ENCODE measurements around the gene PDZRN4.
"Not testable (repeated sequence)": the region's sequence is repeated elsewhere in the genome, so short reads cannot be mapped to it uniquely, and the experiment has no call there.

Gene PDZRN4

DNA sequence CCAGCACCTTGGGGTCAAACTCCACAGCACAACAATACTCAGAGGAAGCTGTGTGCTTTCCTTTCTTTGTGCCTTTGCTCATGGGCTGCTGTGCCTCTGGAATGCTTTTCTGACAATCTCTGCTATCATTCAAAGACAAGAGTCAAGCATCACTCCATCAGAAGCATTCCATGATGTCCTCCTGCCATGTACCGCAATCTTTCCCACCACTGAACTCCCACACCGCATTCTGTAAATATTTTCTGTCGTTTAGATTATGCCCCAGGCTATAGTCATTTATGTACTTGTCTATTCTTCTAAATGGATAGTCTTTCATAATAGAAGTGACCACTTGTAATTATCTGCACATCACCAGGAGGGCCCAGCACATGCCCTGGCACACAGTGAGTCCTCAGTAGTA is 327.8 kb downstream of the PDZRN4 start:
- no peak for DNase-seq

DNA sequence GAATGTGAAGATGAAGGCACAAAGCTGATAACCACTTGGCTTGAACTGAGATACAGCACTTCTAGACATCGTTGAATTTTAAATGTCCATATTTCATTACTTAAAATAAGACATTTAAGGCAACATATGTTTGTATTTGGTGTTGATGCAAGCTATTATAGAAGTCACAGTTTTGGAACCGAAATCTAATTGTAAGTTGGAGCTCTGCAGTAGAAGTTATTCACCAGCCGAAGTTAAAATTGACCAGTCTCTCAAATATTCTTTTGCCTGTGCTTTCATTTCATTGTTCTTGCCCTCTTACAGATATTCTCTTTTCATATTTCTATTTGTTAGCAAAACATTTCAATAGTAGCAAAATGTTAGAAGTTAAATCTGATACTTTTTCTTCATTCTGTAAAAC is 332.7 kb downstream of the PDZRN4 start:
- DNase-seq: no peak

DNA sequence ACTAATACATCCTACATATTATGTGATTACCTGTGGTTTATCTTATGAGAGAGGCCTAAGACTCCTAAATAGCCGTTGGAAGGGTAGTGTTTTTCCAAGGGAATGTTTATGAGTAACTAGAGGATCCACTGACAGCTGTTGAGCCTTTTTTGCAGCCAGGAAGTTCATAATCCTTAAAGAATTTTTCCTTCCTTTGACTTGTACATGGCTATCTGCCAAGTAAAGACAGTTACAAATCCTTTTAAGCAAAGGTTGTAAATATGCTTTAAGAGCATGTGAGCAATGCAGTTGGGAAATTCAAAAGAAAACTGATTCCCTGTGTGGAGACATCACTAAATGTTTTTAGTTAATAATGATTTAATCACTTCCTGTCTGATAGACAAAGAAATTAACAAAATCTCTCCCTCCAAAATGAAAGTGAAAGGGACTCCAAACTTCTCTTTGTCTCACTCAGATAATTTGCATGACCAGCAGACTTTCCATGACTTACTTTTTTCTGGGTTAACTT is 333.8 kb downstream of the PDZRN4 start:
- no peak for DNase-seq

DNA sequence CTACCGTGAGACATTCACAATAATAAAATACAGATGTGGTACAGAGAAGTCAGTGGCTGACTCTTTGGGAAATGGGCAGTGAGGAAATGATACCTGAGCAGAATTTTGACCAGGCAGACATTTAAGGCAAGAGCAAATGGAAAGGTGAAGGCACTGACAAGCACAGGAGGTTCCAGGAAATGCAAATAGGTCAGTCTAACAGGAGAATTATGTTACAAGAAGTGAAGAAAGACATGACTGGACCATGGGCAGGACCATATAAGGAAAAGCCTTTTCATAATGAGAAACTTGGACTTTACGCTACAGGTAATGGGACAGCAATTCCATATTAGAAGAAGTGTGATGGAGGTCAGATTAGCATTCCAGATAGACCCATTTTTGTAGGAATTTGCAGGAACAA is 338.9 kb downstream of the PDZRN4 start:
- DNase-seq: no peak

DNA sequence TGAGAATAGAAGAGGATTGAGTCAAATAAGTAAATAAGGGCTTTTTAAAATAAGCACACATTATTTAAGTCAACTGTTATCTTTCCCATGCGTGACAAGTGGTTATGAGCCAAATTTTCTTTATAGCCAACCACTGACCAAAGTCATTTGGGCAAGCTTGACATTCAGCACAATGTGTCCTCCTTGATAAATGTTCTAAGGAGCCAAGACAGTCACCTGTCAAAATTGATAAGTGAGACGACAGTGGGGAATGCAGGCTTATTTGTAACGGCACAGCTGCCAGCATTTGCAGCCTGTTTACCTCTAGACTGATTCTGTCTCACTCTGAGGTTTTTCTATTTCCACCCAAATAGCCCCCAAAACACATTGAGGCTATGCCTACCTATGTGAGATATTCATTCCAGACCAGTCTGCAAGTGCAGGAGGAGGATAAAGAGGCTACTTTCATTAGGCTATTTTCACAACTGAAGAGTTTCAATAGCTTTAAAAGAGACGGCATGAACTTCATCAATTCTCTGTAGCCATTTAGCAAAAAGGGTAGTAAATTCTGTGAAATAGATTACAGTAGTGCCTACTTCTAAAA is 339.5 kb downstream of the PDZRN4 start:
- DNase-seq: no peak

DNA sequence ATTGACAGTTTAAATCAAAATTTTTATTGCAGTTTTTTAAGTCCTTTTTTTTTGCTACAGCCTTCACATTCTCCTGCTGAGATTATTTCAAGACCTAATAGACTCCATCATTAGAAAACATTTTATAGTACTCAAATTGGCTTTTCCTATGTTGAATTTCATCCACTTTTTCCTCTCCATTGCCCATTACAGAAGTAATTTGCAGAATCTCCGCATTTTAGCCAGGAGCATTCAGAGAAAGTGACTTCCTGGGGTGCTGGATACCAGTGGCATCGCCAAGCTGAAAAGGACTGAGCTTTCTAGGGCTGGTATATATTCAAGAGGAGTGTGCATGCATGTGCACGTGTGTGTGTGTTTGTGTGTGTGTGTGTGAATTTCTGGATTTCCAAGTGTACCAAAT is 340.8 kb downstream of the PDZRN4 start:
- DNase-seq: no peak

DNA sequence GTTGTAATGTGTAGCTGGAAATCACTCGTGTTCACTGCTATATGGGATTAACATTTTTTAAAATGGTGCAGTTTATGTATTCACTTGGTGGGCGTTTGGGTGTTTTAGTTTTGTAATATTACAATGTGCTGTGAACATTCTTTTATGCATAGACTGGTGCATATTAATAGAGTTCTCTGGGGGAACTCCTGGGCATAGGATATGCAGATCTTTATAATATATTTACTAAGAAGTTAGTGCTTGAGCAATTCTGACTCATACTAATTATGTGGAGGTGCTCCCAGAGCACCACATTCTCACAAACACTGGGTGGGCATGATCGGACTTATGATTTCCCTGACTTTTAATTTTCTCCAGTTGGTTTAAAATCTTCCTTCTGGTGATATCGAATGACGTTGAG is 342.3 kb downstream of the PDZRN4 start:
- no peak for DNase-seq

DNA sequence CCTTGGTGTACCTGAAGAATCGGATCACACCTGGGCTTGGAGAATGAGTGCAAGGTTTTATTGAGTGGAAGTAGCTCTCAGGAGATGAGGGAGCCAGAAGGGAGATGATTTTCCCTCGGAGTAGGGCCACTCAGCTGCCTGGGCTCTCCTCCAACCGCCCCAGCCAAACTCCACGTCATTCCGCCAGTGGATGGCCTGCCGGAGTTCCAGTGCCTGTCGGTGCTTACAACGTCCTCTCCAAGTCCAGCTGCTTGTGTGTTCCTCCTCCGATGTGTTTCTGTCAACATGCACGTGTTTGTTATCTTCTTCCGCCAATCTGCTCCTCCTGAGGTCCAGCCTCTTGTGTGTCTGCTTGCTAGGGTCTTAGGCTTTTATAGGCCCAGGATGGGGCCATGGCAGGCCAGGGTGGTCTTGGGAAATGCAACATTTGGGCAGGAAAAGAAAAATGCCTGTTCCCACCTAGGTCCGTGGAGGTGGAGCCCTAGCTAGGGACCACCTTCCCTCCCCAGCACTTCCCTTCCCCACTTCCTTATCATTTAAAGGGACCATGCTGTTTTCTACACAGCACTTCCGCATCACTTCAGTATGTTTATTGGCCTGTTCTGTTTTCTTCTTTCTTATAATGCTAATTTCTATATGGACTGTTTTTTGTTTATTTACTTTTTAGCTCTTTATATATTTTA is 343.2 kb downstream of the PDZRN4 start:
- no peak for DNase-seq

DNA sequence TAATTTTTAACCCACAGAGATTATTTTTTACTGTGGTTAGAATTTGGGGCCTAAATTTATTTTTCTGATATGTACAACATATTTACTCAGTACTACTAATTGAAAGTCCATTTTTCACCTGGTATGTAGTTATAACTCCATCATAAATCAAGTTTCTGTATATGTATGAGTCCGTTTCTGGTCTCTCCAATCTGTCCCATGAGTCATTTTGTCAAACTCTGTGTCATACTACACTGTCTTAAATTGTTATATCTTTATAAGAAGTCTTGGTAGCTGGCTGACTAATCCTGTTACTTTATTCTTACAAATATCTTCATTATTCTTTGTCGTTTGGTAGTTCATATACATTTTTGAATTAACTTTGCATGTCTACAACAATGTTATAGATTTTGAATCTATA is 344.0 kb downstream of the PDZRN4 start:
- no peak for DNase-seq

DNA sequence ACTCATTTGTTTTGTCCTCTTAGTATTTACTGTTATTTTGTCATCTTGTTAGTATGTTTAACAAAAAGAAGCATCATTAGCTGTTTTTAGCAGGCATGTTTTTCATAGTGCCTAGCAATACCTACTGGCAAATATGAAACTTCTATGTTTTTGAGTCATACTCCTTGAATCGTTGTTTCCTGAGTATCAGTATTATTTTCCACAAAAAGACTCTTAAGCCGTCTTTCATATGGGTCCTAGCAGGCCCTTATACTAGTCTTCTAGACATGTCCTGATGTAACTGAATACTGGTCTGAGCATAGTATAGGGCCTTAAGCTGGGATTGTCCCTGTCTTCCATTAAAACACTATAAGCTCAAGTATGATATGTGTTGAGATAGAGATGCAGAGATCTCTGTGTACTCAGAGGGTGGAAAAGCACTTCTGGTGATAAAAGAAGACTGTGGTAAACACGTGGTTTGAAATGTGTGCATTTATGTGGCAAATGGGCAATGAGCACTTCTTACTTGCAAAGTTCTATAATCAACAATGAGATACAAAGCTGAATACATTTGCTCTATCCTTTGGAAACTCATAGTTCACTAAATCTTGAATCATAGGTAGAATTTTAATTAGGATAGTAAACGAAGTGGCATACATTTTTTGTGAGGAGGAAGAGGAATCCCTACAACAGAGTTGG is 348.8 kb downstream of the PDZRN4 start:
- DNase-seq: no peak

DNA sequence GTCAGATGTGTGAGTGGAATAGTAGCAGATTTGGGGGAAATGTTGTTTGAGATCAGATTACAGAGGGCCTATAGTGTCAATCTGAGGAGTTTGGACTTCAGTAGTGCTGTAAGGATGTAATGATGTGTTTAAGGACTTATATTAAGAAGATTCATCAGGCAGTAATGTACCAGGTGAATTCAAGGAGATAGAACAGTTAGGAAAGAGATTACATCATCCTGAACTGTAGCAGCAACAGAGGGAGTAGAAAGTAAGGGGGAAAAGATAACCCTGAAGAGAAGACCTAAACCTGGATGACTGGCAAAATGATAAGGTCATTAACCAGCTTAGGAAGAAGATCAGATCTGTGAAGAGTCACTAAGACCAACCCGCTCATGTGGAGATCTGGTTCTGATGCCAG is 349.4 kb downstream of the PDZRN4 start:
- DNase-seq: no peak

DNA sequence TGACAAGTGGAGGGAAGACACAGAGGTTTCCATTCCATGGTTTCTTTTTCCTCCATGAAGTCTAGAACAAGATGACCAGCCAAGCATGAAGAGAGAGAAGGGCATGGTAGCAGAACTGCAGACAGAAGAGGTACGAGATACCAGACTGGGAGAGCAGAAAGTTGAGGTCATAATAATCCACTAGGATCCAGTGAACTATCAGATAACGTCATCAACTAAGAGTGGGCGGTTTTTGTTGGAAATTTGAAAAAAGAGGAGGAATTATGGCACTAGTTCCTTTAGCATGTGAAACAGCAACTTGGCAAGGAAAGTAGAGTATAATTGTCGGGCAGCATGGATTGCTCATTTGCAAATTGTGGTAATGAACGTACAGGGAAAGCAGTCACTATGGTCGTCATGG is 357.6 kb downstream of the PDZRN4 start:
- no peak for DNase-seq

DNA sequence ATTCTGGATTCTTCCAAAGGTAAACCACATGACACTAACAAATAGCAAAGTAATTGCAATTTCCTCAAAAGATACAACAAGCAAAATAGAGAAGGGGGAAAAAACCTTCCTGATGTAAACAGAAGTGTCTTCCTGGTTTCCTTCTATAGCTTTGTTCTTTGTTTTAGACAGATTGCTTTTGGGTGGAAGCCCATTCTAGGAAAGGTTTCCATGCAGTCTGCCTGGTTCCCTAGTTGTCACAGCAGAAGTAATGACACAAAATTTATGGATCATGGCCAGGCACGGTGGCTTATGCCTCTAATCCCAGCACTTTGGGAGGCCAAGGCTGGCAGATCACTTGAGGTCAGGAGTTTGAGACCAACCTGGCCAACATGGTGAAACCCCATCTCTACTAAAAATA is 359.0 kb downstream of the PDZRN4 start:
- DNase-seq: not testable (repeated sequence)

DNA sequence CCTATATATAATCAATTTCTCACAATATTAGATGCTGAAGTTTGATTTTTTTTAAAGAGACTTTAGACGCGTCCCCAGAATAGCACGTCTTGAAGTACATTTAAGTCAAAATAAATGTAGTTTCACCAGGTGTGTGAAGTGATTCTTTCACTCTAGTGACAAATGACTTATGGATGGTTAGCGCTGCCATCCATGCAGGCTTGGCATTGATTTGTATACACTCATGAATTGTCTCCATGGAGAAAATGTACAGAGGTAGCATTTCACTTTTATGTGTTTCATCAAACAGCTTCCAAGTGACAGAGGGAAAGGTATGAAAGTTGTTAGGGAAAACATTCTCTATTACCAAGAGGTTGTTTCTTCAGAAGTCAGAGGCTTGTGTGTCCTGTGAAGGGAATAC is 360.8 kb downstream of the PDZRN4 start:
- DNase-seq: no peak

DNA sequence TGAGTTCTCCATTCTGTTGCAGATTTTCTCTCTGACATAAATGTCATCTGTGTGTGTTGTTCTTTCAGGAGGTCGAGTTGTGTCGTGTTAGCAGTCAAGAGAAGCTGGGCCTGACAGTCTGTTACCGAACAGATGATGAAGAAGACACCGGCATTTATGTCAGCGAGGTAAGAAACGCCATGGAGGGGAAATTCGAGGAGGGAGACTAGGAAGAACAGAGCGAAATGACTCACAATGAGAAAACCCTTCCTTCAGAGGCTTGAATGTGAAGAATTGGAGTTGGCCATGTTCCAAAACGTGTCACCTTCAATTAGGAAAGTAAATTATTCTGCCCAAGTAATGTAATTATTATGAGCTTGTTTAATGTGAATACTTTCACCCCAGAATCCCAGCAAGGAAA is 364.5 kb downstream of the PDZRN4 start:
- DNase-seq: no peak

DNA sequence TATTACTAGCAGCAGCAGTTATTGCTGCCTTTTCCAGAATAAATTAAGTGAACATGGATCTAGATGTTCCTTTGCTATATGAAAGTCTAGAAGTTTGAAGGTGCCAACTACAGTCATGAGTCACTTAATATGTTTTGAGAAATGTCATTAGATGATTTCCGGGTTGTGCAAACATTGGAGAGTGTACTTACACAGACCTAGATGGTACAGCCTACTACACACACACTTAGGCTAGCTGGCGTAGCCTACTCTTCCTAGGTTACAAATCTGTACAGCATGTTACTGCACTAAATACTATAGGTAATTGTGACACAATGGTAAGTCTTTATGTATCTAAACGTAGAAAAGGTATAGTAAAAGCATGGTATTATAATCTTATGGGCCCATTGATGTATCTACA is 368.1 kb downstream of the PDZRN4 start:
- no peak for DNase-seq

DNA sequence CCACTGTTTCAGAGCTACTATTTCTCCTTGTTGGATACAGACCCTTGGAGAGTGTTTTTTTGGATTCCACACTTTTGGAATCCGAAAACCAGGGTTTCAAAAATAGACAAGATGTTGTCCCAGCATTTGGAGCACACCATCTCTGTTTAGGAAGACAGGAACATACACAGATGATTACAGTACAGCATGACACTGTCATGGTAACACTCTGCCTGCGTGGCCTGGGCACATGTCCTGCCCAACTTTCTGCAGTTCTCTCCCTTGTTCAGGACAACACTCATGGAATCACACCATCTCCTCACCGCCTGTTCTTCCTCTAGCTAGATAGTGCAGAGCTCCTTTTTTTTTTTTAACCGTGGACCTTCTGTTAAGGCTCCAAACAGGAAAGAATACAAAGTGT is 369.2 kb downstream of the PDZRN4 start:
- no peak for DNase-seq

DNA sequence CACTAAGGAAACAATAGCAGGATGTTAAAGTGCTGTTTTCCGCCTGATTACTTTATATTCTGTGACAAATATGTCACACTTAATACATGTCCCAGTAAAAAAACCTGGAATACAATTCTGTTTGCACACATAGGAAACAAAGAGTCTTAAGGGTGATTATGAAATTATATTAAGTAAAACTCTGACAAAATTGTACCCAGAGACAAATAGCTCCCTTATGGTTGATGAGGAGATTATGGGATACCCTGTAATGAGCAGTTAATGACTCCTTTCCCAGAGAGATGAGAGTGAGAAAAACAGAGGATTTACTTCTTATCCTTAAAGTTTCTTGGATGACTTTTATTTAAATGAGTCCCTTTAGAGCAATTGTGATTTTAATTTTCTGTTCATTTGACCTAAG is 370.6 kb downstream of the PDZRN4 start:
- no peak for DNase-seq

DNA sequence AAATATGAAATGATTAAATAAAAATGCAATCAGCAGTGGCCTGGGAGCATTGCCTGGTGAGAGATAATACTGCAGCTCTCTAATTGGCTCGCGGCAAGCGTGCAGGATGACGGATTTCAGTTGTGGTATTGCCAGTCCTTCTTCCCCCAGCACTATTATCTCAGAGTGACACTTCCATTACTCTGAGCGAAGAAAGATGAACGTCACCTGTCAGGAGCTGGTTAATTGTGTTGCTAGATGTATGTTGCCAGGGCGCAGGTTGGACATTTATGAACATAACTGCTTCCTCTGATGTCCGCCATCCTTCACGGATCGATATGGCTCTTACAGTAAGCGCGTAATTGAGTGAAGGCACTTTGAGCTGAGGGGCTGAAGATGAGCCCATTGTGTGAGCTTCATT is 374.9 kb downstream of the PDZRN4 start:
- no peak for DNase-seq

DNA sequence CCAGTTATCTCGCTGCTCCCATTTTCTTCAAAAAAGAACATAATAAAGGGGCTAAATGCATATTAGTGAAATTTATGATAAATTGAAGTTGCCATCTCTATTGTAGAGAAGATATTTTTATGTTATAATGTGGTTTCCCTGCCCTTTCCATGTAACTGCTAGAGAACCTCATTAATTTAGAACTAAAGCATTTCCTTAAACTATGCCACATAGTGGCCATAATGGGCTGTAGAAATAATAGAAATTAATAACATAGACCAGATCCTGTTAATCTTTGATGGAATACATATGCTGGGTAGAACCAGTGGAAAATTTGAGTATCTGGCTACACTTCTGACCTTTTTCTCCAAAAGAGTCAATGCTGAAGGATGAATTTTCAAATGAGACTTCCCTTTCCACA is 376.7 kb downstream of the PDZRN4 start:
- no peak for DNase-seq

DNA sequence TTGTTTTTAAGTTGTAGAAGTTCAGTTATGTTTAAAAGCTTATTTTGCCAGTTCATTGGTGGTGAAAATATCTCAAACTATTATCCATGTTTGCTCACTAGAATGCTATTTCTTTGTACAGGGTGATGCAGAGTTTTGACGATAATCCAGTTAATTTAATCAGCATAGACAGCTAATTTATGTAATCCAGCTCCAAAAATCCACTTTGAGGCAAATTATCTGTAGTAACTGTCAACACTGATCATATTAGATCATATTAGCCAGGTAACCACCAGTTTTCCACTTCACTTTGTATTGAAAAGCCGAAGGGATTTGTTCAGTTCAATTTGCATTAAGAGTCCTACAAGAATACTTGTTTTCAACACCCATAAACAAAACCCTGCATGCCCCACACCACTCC is 378.6 kb downstream of the PDZRN4 start:
- no peak for DNase-seq

DNA sequence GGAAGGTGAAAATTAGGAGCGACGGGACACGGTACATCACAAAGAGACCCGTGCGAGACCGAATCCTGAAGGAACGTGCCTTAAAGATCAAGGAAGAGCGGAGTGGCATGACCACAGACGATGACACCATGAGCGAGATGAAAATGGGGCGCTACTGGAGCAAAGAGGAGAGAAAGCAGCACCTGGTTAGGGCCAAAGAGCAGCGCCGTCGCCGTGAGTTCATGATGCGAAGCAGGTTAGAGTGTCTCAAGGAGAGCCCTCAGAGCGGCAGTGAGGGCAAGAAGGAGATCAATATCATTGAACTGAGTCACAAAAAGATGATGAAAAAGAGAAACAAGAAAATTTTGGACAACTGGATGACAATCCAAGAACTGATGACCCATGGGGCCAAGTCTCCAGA is 385.3 kb downstream of the PDZRN4 start:
- no peak for DNase-seq

DNA sequence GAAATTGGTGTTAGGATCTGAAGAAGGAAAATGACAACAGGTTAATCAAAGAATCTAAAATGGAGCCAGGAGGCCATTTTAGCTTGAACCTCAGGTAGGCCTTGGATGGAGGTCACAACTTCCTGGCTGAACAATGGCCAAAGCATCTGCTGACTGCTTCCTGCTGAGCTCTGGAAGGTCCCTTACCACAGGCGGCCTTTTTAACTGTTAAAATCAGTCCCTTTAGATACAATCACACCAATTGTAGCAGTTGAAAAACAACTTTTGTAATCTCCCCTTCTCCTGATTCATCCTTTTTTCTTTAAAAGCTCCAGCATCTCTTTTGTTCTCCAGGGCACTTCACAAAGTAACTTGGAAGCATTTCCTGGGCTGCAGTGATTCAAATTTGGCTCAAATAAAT is 388.8 kb downstream of the PDZRN4 start:
- no peak for DNase-seq

DNA sequence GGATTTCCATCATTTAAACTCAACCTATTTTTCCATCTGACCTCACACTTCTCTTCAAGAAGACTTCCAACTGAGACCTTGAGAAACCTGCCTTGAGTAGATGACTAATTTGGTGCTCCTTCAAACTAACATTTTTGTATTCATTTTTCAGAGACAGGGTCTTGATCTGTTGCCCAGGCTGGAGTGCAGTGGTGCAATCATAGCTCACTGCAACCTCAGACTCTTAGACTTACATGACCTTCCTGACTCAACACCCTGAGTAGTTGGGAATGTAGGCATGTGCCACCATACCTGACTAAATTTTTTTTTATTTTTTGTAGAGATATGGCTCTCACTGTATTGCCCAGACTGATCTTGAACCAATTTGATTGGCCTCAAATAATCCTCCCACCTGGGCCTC is 389.9 kb downstream of the PDZRN4 start:
- no peak for DNase-seq

DNA sequence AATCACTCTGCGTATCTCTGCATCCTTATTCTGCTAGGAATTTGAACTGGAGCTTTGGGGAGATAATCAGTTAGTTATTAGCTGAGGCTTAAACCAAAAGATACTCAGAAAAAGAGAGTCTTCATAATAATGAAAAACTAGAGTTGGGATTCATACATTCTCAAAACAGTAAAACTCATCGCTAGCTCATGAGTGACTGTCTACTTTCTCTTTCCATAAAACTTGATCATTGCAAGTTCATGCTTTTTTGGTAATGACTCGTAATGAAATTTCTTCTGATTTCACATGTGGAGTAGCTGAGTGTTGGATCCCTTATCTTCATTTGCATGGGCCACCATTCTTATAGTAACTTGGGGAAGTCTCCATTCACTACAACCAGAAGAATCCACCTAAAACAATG is 397.7 kb downstream of the PDZRN4 start:
- DNase-seq: no peak

Data from stimulated activated CD4-positive, alpha-beta T cell treated with anti-CD3 and anti-CD28 coated beads, Interleukin-12 subunit alpha, Interleukin-12 subunit beta, amount 100 ng/mL, for 4 hours (primary cell).